ENCODE results near the gene NR1H4.
"Not testable (repeated sequence)": the region's sequence is repeated elsewhere in the genome, so short reads cannot be mapped to it uniquely, and the experiment has no call there.

The NR1H4 gene

GRCh38 chr12:100473050-100473715 lies 483 bp upstream of the NR1H4 start:
- DNase-seq: no peak

- DNase-seq: no peak
Measured at GRCh38 chr12:100474617-100475016, 951 bp downstream of the NR1H4 start.

- no peak for DNase-seq
Measured at GRCh38 chr12:100476013-100476751, 2.5 kb downstream of the NR1H4 start.

- DNase-seq: no peak
Measured at GRCh38 chr12:100481021-100481420, 7.4 kb downstream of the NR1H4 start.

GRCh38 chr12:100484183-100484886 lies 10.7 kb downstream of the NR1H4 start:
- no peak for DNase-seq

- DNase-seq: no peak
Measured at GRCh38 chr12:100484891-100485471, 11.3 kb downstream of the NR1H4 start.

- DNase-seq: no peak
Measured at GRCh38 chr12:100485983-100486382, 12.3 kb downstream of the NR1H4 start.

- no peak for DNase-seq
Measured at GRCh38 chr12:100489251-100489820, 15.7 kb downstream of the NR1H4 start.

GRCh38 chr12:100490056-100490455 lies 16.4 kb downstream of the NR1H4 start:
- DNase-seq: no peak

GRCh38 chr12:100491104-100491503 lies 17.4 kb downstream of the NR1H4 start:
- DNase-seq: no peak

- no peak for DNase-seq
Measured at GRCh38 chr12:100493396-100494012, 19.8 kb downstream of the NR1H4 start.

GRCh38 chr12:100494026-100494425 lies 20.4 kb downstream of the NR1H4 start:
- DNase-seq: no peak

- DNase-seq: no peak
Measured at GRCh38 chr12:100494538-100494937, 20.9 kb downstream of the NR1H4 start.

GRCh38 chr12:100497105-100497795 lies 23.6 kb downstream of the NR1H4 start:
- DNase-seq: no peak

GRCh38 chr12:100498141-100498540 lies 24.5 kb downstream of the NR1H4 start:
- DNase-seq: no peak

- DNase-seq: no peak
Measured at GRCh38 chr12:100499416-100499815, 25.8 kb downstream of the NR1H4 start.

- not testable (repeated sequence) for DNase-seq
Measured at GRCh38 chr12:100502718-100503117, 29.1 kb downstream of the NR1H4 start.

GRCh38 chr12:100503228-100503628 lies 29.6 kb downstream of the NR1H4 start:
- DNase-seq: no peak

- no peak for DNase-seq
Measured at GRCh38 chr12:100504804-100505203, 31.1 kb downstream of the NR1H4 start.

GRCh38 chr12:100508751-100509150 lies 35.1 kb downstream of the NR1H4 start:
- DNase-seq: no peak

- DNase-seq: no peak
Measured at GRCh38 chr12:100512692-100513091, 39.0 kb downstream of the NR1H4 start.

- no peak for DNase-seq
Measured at GRCh38 chr12:100515968-100516367, 42.3 kb downstream of the NR1H4 start.

All from effector CD8-positive, alpha-beta T cell (primary cell).